CD4-positive, alpha-beta T cell treated with Interleukin-21 for 1 hour (primary cell): Measurements from ENCODE around the gene PLEKHA6.

Experiments
- DNase-seq: peaks from one replicate; pipeline ENCODE4 v3.0.0-alpha.2; 2020

Gene PLEKHA6

DNA sequence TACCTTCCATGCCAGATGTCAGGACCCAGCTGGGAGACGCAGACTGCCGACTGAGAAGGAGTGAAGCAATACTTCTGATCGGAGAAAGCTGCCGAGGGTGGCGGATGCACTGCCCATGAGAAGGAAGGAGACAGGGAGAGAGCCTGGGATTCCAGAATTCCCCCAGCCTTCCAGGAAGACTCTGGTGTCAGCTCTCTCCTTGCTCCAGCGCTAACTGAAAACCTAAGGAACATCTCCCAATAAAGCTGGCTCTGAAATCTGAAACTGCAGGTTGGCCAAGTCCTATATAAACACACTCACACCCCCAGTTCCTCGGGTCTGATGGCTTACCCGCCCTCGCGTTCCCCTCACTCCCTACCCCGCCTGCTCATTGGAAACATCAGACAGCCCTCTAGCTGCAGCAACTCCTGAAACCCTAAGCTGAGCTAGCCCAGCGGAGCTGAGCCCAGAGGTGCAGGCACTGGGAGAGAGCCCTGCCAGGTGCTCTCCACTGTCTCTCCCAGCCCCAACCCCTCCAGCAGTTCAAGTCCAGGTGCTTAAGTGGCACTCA is 52.3 kb downstream of the PLEKHA6 start:
- no peak for DNase-seq

- DNase-seq: no peak
Observed at GRCh38 chr1:204306076-204306475, 53.7 kb downstream of the PLEKHA6 start.

GRCh38 chr1:204304067-204304466 is 55.7 kb downstream of the PLEKHA6 start:
- no peak for DNase-seq

- no peak for DNase-seq
Observed at GRCh38 chr1:204302769-204303168, 57.0 kb downstream of the PLEKHA6 start.

- DNase-seq: no peak
Observed at GRCh38 chr1:204301171-204301957, 58.4 kb downstream of the PLEKHA6 start.

DNA sequence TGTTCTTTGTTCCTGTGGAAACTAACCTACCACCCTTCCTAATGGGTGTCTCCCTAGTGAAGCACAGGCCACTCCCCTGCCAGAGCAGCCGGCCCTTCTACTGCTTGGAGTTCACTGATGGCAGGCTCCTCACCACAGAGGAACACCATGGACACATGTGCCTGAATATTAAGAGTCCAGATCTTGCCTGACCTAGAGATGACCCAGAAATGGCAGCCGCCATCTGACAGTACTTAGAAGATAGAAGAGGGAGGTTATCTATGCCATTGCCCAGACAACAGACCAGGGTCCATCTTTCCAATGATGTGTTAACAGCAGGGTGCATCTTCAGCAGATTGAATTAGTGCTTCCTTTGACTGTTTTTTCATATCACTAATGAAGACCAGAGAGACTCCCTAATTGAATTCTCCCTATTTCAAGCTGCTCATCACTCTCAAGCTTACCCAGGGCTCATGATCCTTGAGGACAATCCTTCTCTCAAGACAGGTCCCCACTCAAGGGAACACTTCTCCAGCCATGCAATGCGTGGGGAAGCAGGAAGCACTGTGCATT is 59.8 kb downstream of the PLEKHA6 start:
- no peak for DNase-seq

- DNase-seq: no peak
Observed at GRCh38 chr1:204296431-204296988, 63.2 kb downstream of the PLEKHA6 start.

GRCh38 chr1:204295671-204296070 is 64.1 kb downstream of the PLEKHA6 start:
- DNase-seq: no peak

GRCh38 chr1:204294357-204294756 is 65.4 kb downstream of the PLEKHA6 start:
- DNase-seq: no peak

- DNase-seq: no peak
Observed at GRCh38 chr1:204293605-204294337, 66.0 kb downstream of the PLEKHA6 start.

DNA sequence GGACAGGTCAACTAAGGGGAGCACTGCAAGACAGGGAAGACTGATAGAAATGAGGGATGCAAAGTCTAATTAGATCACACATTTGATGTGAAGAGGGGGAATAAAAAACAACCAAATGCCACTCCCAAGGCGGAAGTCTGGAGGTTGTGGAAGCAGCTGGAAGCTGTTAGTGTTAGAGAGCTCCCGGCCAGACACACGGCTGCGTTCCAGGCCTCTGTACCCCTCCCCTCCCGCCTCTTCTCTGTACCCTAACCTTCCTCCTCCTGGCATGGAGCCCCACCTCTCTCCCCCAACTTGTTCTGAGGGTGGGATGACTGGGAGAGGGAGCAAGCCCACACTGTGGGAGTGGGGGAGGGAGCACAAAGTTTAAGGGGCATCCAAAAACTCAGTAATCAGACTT is 67.0 kb downstream of the PLEKHA6 start:
- DNase-seq: no peak

DNA sequence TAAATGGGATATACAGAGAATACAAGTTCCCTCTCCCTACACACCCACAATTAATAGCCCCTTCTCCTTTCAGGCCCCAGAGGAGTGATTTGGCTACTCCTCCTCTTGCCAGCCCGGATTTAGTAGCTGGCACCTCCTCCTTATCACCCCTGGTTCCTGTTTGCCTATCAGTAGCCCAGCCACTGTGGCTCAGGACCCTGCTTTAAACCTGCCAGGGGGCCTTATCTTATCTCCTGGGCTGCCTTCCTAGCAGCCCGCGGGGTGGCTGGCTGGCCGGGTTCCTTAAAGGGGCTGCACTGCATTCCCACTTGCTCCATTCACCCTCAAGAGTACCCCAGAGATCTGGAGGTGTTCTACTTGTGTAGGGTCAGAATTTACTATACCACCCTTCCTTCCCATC is 70.4 kb downstream of the PLEKHA6 start:
- DNase-seq: no peak

DNA sequence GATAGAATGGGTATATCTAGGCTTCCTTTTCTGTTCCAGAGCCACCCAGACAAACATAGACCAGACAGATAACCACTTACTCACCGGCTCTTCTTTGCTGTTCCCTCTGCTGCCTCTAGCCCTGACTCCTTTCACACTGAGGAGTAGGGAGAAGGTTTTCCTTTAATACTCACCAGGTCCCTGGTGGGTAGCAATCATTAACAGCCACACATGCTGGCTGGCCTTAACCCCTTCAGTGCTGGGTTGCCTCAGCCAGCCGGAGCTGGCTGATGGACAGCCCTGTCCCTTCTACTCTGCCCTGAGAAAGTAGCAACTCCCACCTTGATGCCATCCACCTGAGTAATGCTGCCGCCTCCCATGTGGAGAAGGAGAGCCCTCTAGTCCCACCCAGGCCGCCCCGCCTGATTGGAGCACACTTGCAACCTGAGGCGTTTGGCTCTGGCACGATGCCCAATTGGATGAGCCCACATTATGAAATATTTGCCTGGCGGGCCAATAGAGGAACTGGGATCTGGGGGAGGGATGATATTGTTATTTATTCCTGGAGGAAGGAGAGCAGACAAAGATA is 71.6 kb downstream of the PLEKHA6 start:
- DNase-seq: no peak

GRCh38 chr1:204287466-204287891 is 72.2 kb downstream of the PLEKHA6 start:
- DNase-seq: no peak

DNA sequence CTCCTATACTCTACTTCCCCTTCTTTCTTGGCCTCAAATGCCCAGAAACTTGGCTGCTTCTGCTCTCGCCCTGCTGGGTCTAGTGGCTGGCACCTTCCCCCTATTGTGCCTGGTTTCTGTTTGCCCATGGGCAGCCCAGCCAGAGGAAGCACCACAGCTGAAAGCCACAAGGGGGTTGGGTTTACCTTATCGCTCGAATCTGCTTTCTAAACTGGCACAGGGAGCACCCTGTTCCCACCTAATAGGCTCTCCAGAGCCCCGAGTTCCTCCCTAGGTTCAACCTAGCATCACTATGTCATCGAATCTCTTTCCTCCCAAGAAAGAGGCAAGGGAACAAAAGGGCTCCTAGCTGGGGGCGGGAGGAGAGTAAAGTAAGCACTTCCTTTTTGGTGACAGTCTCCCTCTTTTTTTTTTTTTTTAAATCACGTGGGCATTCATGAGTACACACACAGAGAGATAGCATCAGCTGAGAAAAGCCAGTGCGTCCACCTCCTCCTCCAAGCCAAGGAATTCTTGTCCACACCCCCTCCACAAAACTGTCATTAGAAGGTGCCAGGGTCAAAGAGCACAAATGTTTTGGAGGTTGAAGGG is 72.8 kb downstream of the PLEKHA6 start:
- peak; percentile 48 for DNase-seq

- no peak for DNase-seq
Observed at GRCh38 chr1:204286315-204286714, 73.4 kb downstream of the PLEKHA6 start.

- DNase-seq: no peak
Observed at GRCh38 chr1:204285436-204286305, 74.1 kb downstream of the PLEKHA6 start.

DNA sequence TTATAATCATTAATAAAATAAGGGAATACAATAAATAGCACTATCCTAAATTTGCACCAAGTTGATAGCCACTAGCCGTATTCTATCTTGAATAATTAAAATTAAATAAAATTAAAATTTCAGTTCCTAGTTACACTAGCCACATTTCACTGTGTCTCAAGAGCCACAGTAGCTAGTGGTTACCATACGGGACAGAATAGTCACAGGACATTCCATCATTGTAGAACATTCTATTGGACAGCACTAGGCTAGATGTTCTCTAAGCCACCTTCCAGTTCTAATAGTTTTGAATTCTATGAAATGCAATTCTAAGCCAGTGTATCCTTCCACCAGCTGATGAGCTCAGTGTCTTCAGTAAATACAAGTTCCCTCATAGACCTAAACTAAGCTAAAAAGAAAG is 74.8 kb downstream of the PLEKHA6 start:
- DNase-seq: no peak

DNA sequence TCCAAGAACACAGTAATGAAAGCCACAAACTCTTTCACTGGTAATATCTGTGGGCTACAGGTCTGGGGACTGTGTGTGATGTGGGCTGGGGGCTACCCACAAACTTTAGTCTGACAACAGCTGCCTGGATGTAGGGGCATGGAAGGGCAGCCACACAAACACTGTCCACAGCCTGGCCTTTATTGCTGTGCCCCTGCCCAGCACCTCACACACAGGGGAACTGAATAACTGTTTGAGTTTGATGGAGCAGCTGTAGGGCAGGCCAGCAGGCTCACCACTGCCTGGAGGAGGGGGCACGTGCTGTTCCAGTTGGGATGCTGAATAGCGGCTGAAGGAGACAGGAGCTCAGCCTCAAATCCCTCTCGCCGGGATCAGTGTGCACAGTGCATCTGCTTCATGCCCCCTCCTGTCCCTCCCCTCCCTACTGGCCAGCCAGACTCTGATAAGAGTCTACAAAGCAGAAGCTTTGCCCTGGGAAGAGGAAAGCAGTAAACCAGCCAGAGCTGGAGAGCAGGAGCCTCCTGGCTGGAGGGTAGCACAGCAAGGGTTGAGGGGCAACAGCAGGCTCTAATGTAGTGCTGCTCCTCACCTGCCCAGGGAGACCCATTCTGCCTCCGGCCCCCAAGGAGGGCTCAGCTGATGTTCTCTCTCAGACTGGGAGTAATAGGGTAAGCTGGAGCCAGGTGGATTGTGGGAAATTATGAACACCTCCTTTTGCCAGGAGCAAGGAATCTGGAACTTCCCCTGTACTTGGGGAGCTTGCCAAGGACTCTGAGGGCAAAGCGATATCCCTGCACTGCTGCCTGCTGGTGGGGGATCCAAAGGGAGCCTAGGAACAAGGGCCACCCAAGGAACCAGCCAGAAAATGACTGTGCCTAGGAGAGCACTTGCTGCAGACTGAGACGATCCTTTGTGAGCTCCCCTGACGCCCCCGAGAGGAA is 75.7 kb downstream of the PLEKHA6 start:
- no peak for DNase-seq

GRCh38 chr1:204282761-204283221 is 76.9 kb downstream of the PLEKHA6 start:
- no peak for DNase-seq
